ENCODE measurements around the gene YKT6.

YKT6 gene

DNA sequence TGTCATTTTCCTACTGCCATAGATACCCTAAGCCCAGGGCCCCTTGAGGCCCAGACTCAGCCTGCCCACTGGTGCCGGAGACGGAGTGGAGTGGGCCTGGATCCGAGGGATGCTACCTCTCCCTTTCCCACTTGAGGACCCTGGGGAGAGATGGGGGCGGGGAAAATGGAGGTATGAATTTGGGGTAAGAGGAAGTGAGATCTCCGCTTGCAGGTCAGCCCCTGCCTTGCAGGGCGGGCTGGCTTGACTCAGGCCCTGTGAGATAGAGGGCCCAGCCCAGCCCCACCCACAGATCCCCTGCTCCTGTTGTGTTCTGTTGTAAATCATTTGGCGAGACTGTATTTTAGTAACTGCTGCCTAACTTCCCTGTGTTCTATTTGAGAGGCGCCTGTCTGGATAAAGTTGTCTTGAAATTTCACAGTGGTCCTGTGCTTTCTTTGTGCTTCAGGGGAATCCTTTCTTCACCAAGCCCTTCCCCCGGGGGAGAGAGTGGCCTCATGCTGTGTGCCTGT lies 13.2 kb downstream of the YKT6 start (continued):
- TF ChIP-seq, protein P1, sequence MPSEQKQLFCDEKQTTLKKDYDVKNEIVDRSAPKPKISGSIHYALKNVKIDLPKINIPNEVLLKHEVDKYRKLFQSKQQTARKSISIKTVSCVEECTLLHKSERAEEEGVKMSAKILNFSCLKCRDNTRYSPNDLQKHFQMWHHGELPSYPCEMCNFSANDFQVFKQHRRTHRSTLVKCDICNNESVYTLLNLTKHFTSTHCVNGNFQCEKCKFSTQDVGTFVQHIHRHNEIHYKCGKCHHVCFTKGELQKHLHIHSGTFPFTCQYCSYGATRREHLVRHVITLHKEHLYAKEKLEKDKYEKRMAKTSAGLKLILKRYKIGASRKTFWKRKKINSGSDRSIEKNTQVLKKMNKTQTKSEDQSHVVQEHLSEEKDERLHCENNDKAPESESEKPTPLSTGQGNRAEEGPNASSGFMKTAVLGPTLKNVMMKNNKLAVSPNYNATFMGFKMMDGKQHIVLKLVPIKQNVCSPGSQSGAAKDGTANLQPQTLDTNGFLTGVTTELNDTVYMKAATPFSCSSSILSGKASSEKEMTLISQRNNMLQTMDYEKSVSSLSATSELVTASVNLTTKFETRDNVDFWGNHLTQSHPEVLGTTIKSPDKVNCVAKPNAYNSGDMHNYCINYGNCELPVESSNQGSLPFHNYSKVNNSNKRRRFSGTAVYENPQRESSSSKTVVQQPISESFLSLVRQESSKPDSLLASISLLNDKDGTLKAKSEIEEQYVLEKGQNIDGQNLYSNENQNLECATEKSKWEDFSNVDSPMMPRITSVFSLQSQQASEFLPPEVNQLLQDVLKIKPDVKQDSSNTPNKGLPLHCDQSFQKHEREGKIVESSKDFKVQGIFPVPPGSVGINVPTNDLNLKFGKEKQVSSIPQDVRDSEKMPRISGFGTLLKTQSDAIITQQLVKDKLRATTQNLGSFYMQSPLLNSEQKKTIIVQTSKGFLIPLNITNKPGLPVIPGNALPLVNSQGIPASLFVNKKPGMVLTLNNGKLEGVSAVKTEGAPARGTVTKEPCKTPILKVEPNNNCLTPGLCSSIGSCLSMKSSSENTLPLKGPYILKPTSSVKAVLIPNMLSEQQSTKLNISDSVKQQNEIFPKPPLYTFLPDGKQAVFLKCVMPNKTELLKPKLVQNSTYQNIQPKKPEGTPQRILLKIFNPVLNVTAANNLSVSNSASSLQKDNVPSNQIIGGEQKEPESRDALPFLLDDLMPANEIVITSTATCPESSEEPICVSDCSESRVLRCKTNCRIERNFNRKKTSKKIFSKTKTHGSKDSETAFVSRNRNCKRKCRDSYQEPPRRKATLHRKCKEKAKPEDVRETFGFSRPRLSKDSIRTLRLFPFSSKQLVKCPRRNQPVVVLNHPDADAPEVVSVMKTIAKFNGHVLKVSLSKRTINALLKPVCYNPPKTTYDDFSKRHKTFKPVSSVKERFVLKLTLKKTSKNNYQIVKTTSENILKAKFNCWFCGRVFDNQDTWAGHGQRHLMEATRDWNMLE (tag by site-specific recombination; conservative IDR thresholded peaks at IDR 0.05; ENCODE audit: low read depth) = no peak
- no peak for TF ChIP-seq ZNF354C (tag by site-specific recombination; IDR thresholded peaks at IDR 0.05; ENCODE audit: borderline replicate concordance, low read depth)
- TF ChIP-seq ZNF391 (tag by site-specific recombination; IDR thresholded peaks at IDR 0.05; ENCODE audit: borderline replicate concordance, low read depth) = no peak
- TF ChIP-seq ZNF133 (tag by site-specific recombination; IDR thresholded peaks at IDR 0.05) = no peak
- TF ChIP-seq, protein P2, sequence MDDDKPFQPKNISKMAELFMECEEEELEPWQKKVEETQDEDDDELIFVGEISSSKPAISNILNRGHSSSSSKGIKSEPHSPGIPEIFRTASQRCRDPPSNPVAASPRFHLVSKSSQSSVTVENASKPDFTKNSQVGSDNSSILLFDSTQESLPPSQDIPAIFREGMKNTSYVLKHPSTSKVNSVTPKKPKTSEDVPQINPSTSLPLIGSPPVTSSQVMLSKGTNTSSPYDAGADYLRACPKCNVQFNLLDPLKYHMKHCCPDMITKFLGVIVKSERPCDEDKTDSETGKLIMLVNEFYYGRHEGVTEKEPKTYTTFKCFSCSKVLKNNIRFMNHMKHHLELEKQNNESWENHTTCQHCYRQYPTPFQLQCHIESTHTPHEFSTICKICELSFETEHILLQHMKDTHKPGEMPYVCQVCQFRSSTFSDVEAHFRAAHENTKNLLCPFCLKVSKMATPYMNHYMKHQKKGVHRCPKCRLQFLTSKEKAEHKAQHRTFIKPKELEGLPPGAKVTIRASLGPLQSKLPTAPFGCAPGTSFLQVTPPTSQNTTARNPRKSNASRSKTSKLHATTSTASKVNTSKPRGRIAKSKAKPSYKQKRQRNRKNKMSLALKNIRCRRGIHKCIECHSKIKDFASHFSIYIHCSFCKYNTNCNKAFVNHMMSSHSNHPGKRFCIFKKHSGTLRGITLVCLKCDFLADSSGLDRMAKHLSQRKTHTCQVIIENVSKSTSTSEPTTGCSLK (tag by site-specific recombination; IDR thresholded peaks at IDR 0.05) = no peak

DNA sequence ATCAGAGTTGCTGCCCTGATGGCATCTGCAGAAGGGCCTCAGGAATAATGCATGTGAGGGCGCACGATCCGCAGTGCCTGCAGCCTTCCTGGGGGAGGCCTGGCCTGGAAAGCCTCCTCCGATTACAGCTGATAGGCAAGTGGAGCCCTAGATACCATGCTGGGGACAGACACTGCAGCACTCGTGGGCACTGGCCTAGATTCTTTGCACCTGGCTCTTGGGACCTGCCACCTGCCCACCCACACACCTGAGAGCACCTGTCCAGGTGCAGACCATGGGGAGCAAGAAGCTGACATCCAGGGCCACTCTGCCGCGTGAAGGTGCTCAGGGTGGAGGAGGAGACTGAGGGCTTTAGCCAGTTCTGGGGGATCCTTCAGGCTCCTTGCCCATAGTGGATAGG lies 14.8 kb downstream of the YKT6 start:
- CTCF ChIA-PET = interaction anchor here (0.7 to 3.3 kb wide), 2 partner anchors 10 to 13 kb away, joined by 3 to 13 read pairs; no protein-coding TSS in a partner anchor
- H3K27ac ChIP-seq (ENCODE audit: extremely low read depth, low read depth, low read length) = no peak overlapping the region
- POLR2A ChIA-PET = interaction anchor here (1.1 kb wide), 1 partner anchor 366 kb away, joined by 3 read pairs; no protein-coding TSS in a partner anchor

DNA sequence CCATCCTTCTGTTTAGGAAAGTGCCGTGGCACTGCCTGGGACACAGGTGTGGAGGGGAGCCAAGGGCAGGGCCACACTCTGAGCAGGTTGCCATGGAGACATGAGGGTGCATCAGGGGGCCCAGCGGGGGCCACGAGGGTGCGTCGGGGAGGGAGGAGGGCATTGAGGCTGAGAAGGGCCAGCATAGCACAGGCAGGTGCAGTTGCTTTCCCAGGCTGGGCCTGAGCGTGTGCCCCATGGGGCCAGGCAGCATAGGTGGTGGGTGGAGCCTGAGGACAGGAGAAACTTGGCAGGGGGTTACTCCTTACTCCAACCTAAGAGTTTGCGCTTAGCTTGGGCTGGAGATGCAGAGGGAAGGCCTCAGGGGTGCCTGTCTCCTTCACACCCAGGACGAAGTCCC lies 15.2 kb downstream of the YKT6 start:
- ChIA-PET POLR2A (no interaction called here), CTCF (interaction anchor here (0.7 kb wide), 1 partner anchor 10 kb away, joined by 3 read pairs; no protein-coding TSS in a partner anchor)
- Histone ChIP-seq H3K36me3 (ENCODE audit: control insufficient read depth in 2 of 2, insufficient read depth in 1 of 2, low read length in 2 of 2) (peaks cover 0 to 24% of the 10 kb centered on the region in 2 experiments; a peak in 1 of 3 replicates), H3K4me1 (ENCODE audit: control insufficient read depth, insufficient read depth, low read length) (no peaks in the 10 kb centered on the region), H3K9me3 (ENCODE audit: control insufficient read depth, insufficient read depth, low read depth, low read length) (no peaks in the 10 kb centered on the region), H3K4me3 (ENCODE audit: low read depth, low read length) (no peak overlapping the region), H3K27ac (ENCODE audit: extremely low read depth, low read depth, low read length) (no peak overlapping the region)
- TF ChIP-seq GLIS2 (tag by site-specific recombination; IDR thresholded peaks at IDR 0.05) (peak; percentile 62), PATZ1 (tag by site-specific recombination; IDR thresholded peaks at IDR 0.05) (peak; percentile 63; the same call in 1 of the 2 replicates), ZIC2 (tag by site-specific recombination; IDR thresholded peaks at IDR 0.05) (peak; percentile 46), ZNF155 (tag by site-specific recombination; IDR thresholded peaks at IDR 0.05) (no peak), ZNF302 (tag by site-specific recombination; IDR thresholded peaks at IDR 0.05; ENCODE audit: low read depth) (no peak), SP7 (tag by site-specific recombination; IDR thresholded peaks at IDR 0.05) (no peak), GLIS1 (tag by site-specific recombination; IDR thresholded peaks at IDR 0.05) (peak; percentile 86)
- TF ChIP-seq, protein P3, sequence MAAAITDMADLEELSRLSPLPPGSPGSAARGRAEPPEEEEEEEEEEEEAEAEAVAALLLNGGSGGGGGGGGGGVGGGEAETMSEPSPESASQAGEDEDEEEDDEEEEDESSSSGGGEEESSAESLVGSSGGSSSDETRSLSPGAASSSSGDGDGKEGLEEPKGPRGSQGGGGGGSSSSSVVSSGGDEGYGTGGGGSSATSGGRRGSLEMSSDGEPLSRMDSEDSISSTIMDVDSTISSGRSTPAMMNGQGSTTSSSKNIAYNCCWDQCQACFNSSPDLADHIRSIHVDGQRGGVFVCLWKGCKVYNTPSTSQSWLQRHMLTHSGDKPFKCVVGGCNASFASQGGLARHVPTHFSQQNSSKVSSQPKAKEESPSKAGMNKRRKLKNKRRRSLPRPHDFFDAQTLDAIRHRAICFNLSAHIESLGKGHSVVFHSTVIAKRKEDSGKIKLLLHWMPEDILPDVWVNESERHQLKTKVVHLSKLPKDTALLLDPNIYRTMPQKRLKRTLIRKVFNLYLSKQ (tag by site-specific recombination; IDR thresholded peaks at IDR 0.05; ENCODE audit: borderline replicate concordance) = no peak

More for the DNA sequence above, 14.8 kb downstream of the YKT6 start:
- Histone ChIP-seq H3K4me1 (ENCODE audit: control insufficient read depth, insufficient read depth, low read length) (no peaks in the 10 kb centered on the region), H3K4me3 (ENCODE audit: low read depth, low read length) (no peak overlapping the region), H3K36me3 (ENCODE audit: control insufficient read depth in 2 of 2, insufficient read depth in 1 of 2, low read length in 2 of 2) (peaks cover 0 to 29% of the 10 kb centered on the region in 2 experiments; a peak in 1 of 3 replicates), H3K9me3 (ENCODE audit: control insufficient read depth, insufficient read depth, low read depth, low read length) (no peaks in the 10 kb centered on the region)
- TF ChIP-seq ZBTB21 (tag by site-specific recombination; IDR thresholded peaks at IDR 0.05) (no peak), ZNF585B (tag by site-specific recombination; IDR thresholded peaks at IDR 0.05) (no peak), ZEB2 (tag by site-specific recombination; IDR thresholded peaks at IDR 0.05) (0 out of 2 replicates have a peak, but pooled peaks have one; percentile 54)

All from HEK293 (cell line).